ENCODE data around the gene ADCYAP1R1.

DNA sequence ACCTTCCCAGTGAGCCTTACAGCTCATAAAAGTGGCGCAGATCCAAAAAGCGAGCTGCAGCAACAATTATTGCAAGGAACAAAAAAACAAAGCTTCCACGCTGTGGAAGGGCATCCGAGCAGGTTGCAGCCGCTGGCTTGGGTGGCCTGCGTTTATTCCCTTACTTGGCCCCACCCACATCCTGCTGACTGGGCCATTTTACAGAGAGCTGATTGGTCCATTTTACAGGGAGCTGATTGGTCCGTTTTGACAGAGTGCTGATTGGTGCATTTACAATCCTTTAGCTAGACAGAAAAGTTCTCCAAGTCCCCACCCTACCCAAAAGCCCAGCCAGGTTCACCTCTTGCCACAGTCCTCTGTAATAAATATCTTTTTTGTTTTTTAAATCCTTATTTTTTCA is 85.1 kb downstream of the ADCYAP1R1 start:
- TF ChIP-seq POLR2A (IDR thresholded peaks at IDR 0.05) (no peak), POLR2AphosphoS5 (IDR thresholded peaks at IDR 0.05) (no peak), EP300 (IDR thresholded peaks at IDR 0.05) (no peak)
- TF ChIP-seq, protein P1, sequence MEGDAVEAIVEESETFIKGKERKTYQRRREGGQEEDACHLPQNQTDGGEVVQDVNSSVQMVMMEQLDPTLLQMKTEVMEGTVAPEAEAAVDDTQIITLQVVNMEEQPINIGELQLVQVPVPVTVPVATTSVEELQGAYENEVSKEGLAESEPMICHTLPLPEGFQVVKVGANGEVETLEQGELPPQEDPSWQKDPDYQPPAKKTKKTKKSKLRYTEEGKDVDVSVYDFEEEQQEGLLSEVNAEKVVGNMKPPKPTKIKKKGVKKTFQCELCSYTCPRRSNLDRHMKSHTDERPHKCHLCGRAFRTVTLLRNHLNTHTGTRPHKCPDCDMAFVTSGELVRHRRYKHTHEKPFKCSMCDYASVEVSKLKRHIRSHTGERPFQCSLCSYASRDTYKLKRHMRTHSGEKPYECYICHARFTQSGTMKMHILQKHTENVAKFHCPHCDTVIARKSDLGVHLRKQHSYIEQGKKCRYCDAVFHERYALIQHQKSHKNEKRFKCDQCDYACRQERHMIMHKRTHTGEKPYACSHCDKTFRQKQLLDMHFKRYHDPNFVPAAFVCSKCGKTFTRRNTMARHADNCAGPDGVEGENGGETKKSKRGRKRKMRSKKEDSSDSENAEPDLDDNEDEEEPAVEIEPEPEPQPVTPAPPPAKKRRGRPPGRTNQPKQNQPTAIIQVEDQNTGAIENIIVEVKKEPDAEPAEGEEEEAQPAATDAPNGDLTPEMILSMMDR (IDR thresholded peaks at IDR 0.05) = no peak
